Testis (tissue), 2 donors: Measurements from ENCODE around the gene BNC2.

Source experiments
- CTCF ChIP-seq, 3 experiments: fragments of 450-650 bp in 2 of 3; fragments of 200-600 bp in 1 of 3; sonication (generic) in 1 of 3; IDR thresholded peaks; one replicate each; pipeline ENCODE4 v1.5.1; 2016 to 2019; ENCODE audit warnings: antibody characterized with exemption in 3 of 3, mild to moderate bottlenecking in 2 of 3, moderate library complexity in 1 of 3
- POLR2A ChIP-seq: fragments of 450-650 bp; IDR thresholded peaks from one replicate; pipeline ENCODE4 v1.6.1; 2017; ENCODE audit warnings: antibody characterized with exemption, mild to moderate bottlenecking, moderate library complexity

GRCh38 chr9:16680975-16681651, 189.4 kb downstream of the BNC2 start:
- TF ChIP-seq CTCF (IDR thresholded peaks at IDR 0.05) (no peak), POLR2A (no peak)
